Activated naive CD4-positive, alpha-beta T cell treated with anti-CD3 and anti-CD28 coated beads, Interleukin-2, amount 50 U/mL, for 72 hours (primary cell): Measurements from ENCODE around the gene HUS1. TPM values are rescaled to one million over a fixed set of nuclear protein-coding genes. Genes with fewer than 3 reads are reported as not detected.
"Not testable (repeated sequence)": the region's sequence is repeated elsewhere in the genome, so short reads cannot be mapped to it uniquely, and the experiment has no call there.

Experiments used
- ATAC-seq, 2 donors: fragments of 150-1000 bp; cut with Tn5 transposase; 2 replicates each; pipeline ENCODE4 v1.10.0; 2021; ENCODE audit warnings: mild to moderate bottlenecking in 2 of 2, moderate library complexity in 2 of 2
- DNase-seq, 2 donors: peaks; one replicate each; pipeline ENCODE4 v3.0.0; 2021 to 2022; ENCODE audit warnings: low spot score in 2 of 2
- H3K27ac Mint-ChIP-seq, 2 donors: one replicate each; pipeline ENCODE4 v1.8.0; 2022; ENCODE audit warnings: mild to moderate bottlenecking in 2 of 2, mixed read lengths in 2 of 2
- H3K36me3 Mint-ChIP-seq, 2 donors: one replicate each; pipeline ENCODE4 v1.8.0; 2022; ENCODE audit warnings: mixed read lengths in 2 of 2
- H3K9me3 Mint-ChIP-seq, 2 donors: one replicate each; pipeline ENCODE4 v1.8.0; 2022; ENCODE audit warnings: mixed read lengths in 2 of 2
- total RNA-seq, 2 donors: library from RNA; stranded (reverse); gene quantifications; one replicate each; pipeline ENCODE4 v1.2.3, GENCODE V29; 2022

HUS1 gene
- total RNA-seq, 2 donors from 2014 or later = 33.7 to 76.2 TPM

- ATAC-seq (no peak), DNase-seq (no peak)
- Mint-ChIP-seq H3K9me3 (no peaks in the 10 kb centered on the region), H3K36me3 (no peaks in the 10 kb centered on the region), H3K27ac (no peak overlapping the region)
Measured at GRCh38 chr7:47940088-47941013, 39.1 kb downstream of the HUS1 start.

- Mint-ChIP-seq H3K36me3 (no peaks in the 10 kb centered on the region), H3K27ac (no peak overlapping the region), H3K9me3 (no peaks in the 10 kb centered on the region)
- DNase-seq = no peak
- ATAC-seq = no peak
Measured at GRCh38 chr7:47939425-47940036, 39.9 kb downstream of the HUS1 start.

GRCh38 chr7:47938574-47939165, 40.7 kb downstream of the HUS1 start:
- no peak overlapping the region for H3K27ac Mint-ChIP-seq
- no peak for DNase-seq
- no peak for ATAC-seq
- H3K36me3 Mint-ChIP-seq = no peaks in the 10 kb centered on the region
- H3K9me3 Mint-ChIP-seq = no peaks in the 10 kb centered on the region

GRCh38 chr7:47937711-47938573, 41.5 kb downstream of the HUS1 start:
- no peaks in the 10 kb centered on the region for H3K9me3 Mint-ChIP-seq
- H3K36me3 Mint-ChIP-seq = no peaks in the 10 kb centered on the region
- peak overlapping the region; percentile 13 to 85 for H3K27ac Mint-ChIP-seq
- no peak for DNase-seq
- no peak for ATAC-seq

- H3K27ac Mint-ChIP-seq = peak overlapping the region; percentile 13 to 85
- no peaks in the 10 kb centered on the region for H3K36me3 Mint-ChIP-seq
Measured at GRCh38 chr7:47937065-47937687, 42.2 kb downstream of the HUS1 start.

GRCh38 chr7:47936323-47936722, 43.1 kb downstream of the HUS1 start:
- no peak overlapping the region for H3K27ac Mint-ChIP-seq
- no peak for ATAC-seq
- DNase-seq = no peak
- no peaks in the 10 kb centered on the region for H3K9me3 Mint-ChIP-seq
- H3K36me3 Mint-ChIP-seq = no peaks in the 10 kb centered on the region

More at GRCh38 chr7:47937065-47937687, 42.2 kb downstream of the HUS1 start:
- H3K9me3 Mint-ChIP-seq = no peaks in the 10 kb centered on the region
- ATAC-seq (peak; percentile 78 to 87), DNase-seq (peak in 1 of 2 donors; percentile 11)

- no peak for DNase-seq
- ATAC-seq = no peak
- Mint-ChIP-seq H3K9me3 (no peaks in the 10 kb centered on the region), H3K27ac (no peak overlapping the region), H3K36me3 (no peaks in the 10 kb centered on the region)
Measured at GRCh38 chr7:47935336-47935735, 44.1 kb downstream of the HUS1 start.

- no peaks in the 10 kb centered on the region for H3K36me3 Mint-ChIP-seq
- no peaks in the 10 kb centered on the region for H3K9me3 Mint-ChIP-seq
- H3K27ac Mint-ChIP-seq = no peak overlapping the region
- no peak for DNase-seq
- no peak for ATAC-seq
Measured at GRCh38 chr7:47934831-47935230, 44.6 kb downstream of the HUS1 start.

GRCh38 chr7:47933215-47933614, 46.2 kb downstream of the HUS1 start:
- ATAC-seq (no peak), DNase-seq (no peak)
- no peaks in the 10 kb centered on the region for H3K9me3 Mint-ChIP-seq
- no peak overlapping the region for H3K27ac Mint-ChIP-seq
- H3K36me3 Mint-ChIP-seq = no peaks in the 10 kb centered on the region

- Mint-ChIP-seq H3K36me3 (no peaks in the 10 kb centered on the region), H3K9me3 (no peaks in the 10 kb centered on the region), H3K27ac (no peak overlapping the region)
- ATAC-seq (no peak), DNase-seq (no peak)
Measured at GRCh38 chr7:47932466-47933037, 46.9 kb downstream of the HUS1 start.

- H3K36me3 Mint-ChIP-seq = no peaks in the 10 kb centered on the region
- H3K9me3 Mint-ChIP-seq = no peaks in the 10 kb centered on the region
- no peak overlapping the region for H3K27ac Mint-ChIP-seq
- no peak for ATAC-seq
- DNase-seq = no peak
Measured at GRCh38 chr7:47932016-47932415, 47.4 kb downstream of the HUS1 start.

- ATAC-seq = no peak
- Mint-ChIP-seq H3K9me3 (no peaks in the 10 kb centered on the region), H3K36me3 (no peaks in the 10 kb centered on the region), H3K27ac (no peak overlapping the region)
- DNase-seq = no peak
Measured at GRCh38 chr7:47931005-47932004, 48.1 kb downstream of the HUS1 start.

GRCh38 chr7:47924266-47924665, 55.1 kb downstream of the HUS1 start:
- DNase-seq (no peak), ATAC-seq (no peak)
- Mint-ChIP-seq H3K27ac (no peak overlapping the region), H3K9me3 (peaks cover 0 to 5% of the 10 kb centered on the region in 2 donors), H3K36me3 (no peaks in the 10 kb centered on the region)

GRCh38 chr7:47923081-47923875, 56.1 kb downstream of the HUS1 start:
- H3K27ac Mint-ChIP-seq, ATAC-seq, H3K36me3 Mint-ChIP-seq, DNase-seq, H3K9me3 Mint-ChIP-seq: not testable (repeated sequence)
